HG02588 (cell line): ENCODE data around the gene SLCO4A1.

Experiments used
- ATAC-seq: cut with Tn5 transposase; IDR thresholded peaks from one replicate; pipeline ENCODE4 v1.9.1; 2021; ENCODE audit warnings: mild to moderate bottlenecking, moderate library complexity; ENCODE audit not compliant: unreplicated experiment

SLCO4A1 gene

DNA sequence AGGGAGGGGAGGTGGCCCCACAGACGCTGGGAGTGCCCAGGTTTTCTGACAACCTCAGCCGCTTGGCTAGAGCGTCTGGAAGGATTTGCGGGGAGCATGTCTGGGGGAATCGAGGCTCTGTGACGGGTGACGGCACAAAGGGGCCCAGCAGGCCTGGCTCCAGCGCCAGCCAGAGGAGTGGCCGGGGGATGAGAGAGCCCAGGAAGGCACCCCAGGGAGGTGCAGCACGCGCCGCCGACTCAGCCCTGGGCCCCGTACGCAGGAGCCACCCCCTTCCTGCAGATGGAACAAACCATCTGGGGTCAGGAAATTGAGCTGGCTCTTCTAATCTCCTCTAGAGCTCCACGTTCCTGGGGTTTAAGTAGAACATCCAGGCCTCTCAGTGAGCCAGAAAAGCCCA lies 5.9 kb upstream of the SLCO4A1 start:
- ATAC-seq: no peak

DNA sequence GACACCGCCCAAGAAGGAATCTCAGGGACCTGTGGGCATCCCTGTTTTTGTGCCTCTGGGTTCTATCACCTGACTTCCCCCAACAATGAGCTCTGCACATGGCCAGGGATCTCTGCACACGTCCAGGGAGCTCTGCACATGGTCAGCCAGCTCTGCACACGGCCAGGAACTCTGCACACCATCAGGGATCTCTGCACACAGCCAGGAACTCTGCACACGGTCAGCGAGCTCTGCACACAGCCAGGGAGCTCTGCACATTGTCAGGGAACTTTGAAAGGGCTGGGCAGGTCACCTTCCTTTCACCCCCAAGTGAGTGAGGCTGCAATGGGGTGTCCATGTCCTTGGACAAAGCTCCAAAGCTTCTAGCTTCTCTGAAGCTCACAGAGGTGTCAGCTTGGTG lies 5.2 kb upstream of the SLCO4A1 start:
- ATAC-seq: no peak

DNA sequence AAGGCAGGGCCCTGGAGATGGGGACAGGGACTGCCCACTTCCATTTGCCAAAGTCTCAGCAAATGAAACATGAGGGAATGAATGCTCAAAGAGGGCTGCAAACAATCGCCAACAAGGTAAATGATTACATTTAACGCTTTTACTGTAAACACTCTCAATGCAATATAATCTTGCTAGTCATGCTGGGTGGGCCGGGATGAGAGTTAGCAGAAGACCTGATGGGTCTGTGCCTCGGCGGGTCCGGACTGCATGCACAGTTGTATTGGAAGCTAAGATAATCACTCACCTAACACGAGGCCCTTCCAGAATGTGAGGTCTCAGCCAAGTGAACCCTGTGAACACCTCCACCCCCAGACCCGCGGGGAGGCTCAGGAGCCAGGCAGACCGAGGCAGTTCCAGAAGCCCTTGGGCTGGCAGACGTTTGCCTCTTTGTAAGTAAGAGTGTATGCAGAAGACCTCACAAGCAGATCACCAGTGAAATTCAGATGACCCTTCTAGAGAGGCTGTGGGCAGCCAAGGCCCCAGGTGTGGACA lies 4.7 kb upstream of the SLCO4A1 start:
- ATAC-seq: no peak

GRCh38 chr20:62638055-62638570 lies 4.2 kb upstream of the SLCO4A1 start:
- no peak for ATAC-seq

DNA sequence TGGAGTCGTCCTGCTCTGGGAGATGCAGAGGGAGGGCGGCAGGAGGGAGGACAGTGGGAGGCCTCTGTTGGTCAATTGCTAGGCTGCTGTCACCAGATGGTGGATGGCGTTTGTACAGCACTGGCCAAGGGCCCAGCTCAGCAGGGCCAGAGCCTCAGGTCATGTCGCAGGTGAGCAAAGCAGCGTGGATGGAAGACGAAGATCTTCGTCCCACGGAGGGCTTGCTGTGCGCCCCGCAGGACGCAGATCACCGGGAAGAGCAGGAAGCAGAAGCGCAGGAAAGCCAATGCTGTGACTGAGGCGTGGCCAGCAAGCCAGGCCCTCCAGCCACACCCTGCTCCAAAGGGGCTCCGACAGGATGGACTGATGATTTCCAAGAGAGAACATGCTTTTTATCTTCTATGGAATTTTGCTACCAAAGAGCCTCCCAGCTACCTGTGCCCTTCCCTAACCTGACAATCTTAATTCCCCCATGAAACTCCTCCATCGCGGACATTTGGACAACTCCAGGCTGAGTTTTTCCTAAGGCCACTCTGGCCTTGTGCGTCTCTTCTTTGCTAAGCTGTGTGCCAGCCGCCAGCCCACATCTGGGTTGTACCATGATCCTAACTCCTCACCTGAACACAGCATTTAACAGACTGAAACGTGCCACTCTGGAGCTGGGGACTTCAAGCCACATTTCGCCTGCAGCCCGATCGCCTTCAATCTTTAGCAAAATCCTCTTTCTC lies 3.5 kb upstream of the SLCO4A1 start:
- ATAC-seq: no peak

DNA sequence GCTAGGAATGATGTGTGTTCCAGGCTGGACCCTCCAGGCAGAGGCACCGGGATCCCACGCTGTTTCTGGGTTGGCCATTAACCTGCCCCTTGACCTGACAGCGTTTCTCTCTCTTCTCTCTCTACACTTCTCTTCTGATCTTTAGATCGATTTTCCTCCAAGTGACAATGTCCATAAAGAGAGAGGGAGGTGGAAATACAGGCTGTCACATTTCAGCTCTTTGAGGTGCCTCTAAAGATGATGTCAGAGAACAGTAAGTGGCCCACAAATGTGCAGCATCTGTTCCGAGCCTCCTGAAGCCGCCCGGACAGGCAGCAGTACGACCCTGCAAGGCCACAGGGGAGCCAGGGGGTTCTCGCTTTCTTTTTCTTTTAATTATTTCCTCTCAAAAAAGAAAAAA lies 2.5 kb upstream of the SLCO4A1 start:
- ATAC-seq: no peak

DNA sequence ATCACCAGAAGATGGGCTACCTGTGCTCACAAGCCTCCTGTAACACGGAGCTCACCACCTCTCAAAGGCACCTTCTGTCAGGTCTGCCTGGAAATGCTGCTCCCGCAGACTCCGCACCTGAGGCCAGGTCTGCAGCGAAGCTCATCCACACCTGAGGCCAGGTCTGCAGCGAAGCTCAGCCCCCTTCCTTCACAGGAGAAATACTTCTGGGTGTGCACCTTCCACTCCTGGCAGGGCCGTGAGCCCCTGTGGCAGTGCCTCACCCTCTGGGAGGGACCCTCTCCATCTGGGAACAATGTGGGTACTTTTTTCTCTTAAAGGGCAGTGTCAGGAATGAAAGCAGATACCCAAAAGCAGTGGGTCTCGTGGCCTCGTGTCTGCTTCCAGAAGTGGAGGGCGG lies 1.4 kb upstream of the SLCO4A1 start:
- ATAC-seq: no peak

DNA sequence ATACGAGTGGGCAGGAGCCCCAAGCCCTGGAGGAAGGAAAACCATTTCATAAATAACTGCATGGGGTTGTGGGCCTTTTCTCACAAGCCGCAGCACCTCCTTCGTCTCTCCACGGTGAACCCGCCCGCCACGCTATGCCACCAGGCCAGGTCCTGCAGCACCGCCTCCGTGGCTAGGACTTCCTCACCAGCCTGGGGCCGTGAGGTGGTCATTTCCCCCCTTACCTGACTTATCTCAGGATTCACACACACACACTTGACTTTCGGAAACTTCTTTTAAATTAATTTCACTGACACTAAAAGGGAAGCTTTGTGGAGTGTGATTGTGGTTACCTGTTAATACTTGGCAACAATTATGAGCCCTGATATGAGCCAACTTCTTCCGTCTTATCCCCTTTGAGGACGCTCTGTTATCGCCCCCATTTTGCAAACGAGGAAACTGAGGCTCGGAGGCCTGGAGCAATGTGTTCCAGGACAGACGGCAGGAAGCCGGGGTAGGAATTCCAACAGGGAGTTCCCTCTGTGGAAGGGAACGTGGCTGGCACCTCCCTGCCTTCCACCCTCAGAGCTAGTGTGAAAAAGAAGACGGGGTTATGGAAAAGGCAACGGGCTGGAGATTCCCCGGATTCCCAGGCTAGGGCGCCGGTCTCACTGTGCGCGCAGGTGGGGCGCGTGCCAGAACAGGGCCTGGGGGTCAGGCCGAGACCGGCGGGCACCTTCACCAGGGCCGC lies 817 bp upstream of the SLCO4A1 start:
- ATAC-seq: no peak

- ATAC-seq: peak; percentile 18
These were observed 590 bp downstream of the SLCO4A1 start for GRCh38 chr20:62642666-62643520.

- no peak for ATAC-seq
These were observed 1.3 kb downstream of the SLCO4A1 start for GRCh38 chr20:62643521-62644043.

DNA sequence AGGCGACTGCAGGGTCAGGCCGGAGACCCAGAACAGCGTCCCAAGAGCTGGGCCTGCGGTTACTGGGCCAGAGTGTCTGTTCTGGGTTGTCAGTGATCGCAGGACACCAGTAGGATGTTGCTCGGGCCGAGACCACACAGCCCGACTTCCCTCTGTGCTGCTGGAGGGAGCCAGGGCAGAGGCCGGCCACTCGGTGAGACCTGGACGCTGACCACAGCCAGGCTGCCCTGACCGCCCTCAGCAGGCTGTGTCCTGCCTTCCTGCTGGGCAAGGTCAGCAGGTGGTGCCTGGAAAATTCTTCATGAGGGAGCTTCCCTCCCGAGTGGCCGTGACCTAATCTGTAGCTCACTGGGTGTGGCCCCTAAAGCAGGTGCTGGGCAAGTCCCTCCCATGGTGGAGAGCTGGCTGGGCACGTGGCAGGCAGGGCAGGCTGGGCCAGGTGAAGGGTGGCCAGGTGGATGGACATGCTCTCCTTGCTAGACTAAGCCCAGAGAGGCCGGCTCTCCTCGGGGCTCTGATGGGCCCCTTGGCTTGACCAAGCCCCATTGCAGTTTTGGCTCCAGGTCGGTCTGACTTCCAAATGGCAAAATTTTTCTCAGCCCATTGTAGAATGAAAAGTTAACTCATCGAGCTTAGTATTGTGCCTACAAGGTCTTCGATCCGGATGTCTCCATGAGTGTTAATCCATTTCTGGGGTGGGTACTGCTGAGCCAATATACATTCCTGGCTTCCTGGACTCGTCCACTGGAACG lies 1.9 kb downstream of the SLCO4A1 start:
- no peak for ATAC-seq

GRCh38 chr20:62644802-62645496 lies 2.6 kb downstream of the SLCO4A1 start:
- ATAC-seq: no peak

- no peak for ATAC-seq
These were observed 3.3 kb downstream of the SLCO4A1 start for GRCh38 chr20:62645613-62646012.

DNA sequence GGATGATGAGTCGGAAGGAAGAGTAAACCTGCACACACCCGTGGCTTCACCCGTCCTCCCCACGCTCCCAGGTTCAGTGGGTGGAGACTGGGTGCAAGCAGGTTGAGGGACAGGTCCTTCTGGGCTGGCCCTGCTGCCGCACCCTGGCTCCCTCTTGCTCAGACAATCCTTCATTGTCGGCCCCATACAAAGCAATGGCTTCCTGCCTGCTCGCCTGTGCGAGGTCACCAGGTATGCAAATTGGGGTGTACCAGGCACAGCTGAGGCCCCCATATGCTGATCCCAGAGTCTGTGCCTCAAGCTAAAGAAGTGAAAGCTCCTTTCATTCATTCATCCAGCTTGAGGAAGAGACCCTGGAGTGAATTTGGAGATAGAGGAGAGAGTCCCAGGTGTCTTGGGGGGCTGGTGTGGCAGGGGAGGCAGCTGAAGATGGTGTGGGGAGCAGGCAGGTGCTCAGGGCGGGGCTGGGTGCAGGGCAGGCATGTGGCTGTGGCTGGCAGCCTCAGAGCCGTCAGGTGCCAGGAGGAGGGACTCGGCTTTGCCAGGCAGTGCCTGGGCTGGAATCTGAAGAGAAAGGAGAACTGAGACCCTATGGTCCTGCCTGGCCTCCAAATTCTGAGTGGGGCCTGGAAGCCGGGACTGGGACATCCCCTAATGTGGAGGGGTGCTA lies 4.7 kb downstream of the SLCO4A1 start:
- no peak for ATAC-seq

GRCh38 chr20:62647521-62648317 lies 5.4 kb downstream of the SLCO4A1 start:
- ATAC-seq: no peak

DNA sequence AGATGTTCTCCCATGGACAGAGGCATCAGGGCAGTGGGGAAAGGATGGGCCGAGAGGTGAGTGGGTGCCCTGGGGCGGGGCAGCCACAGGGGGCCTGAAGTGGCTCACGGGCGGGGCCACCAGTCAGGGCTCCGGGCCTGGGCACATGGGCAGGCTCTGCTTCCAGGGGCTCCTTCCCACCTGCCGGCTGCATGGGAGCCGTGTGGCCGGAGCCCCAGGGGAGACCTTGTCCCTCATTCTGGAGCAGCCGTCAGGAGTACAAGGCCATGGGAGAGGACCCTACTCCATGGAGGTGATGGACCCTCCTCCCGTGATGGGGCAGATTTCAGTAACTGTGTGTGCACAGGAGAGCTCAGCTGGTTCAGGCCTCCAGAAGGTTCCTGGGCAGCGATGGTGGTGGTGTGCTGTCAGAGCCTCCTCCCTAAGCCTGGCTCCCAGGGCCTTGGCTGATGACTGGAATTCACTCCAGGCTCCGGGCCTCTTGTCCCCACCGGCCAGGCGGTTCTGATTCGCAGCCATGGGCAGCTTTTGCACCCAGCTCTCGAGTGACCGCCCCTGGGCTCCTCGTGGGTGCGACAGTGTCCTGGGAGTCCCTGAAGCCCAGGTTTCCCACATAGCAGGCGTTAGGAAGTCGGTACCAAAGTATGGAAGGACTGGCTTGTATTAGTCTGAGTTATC lies 6.2 kb downstream of the SLCO4A1 start:
- ATAC-seq: no peak

- no peak for ATAC-seq
These were observed 6.8 kb downstream of the SLCO4A1 start for GRCh38 chr20:62649140-62649539.
